ENCODE results near the gene FZD4. TPM values are rescaled to one million over a fixed set of nuclear protein-coding genes. Genes with fewer than 3 reads are reported as not detected.

FZD4 gene
- total RNA-seq, 1 donor from 2014 or later = not detected

- ChIA-PET CTCF (interaction anchor here (0.9 to 1.3 kb wide), 2 partner anchors 10 to 485 kb away, joined by 3 to 6 read pairs; no protein-coding TSS in a partner anchor), POLR2A (no interaction called here)
- H3K36me3 Mint-ChIP-seq (ENCODE audit: low read depth) = no peaks in the 10 kb centered on the region
- no peaks in the 10 kb centered on the region for H3K27me3 Mint-ChIP-seq
- DNase-seq (no peak), ATAC-seq (ENCODE audit: low read depth) (no peak)
- H3K4me1 Mint-ChIP-seq = no peaks in the 10 kb centered on the region
- no peaks in the 10 kb centered on the region for H3K9me3 Mint-ChIP-seq
- no peak overlapping the region for H3K27ac Mint-ChIP-seq
- no peak for TF ChIP-seq CTCF (IDR thresholded peaks at IDR 0.05)
- intact Hi-C loops (cut with micrococcal nuclease) = loop anchor here (10.0 kb wide), 1 partner anchor 1610 kb away; no protein-coding TSS in a partner anchor
- no peak overlapping the region for H3K4me3 Mint-ChIP-seq
Observed at GRCh38 chr11:86934926-86935579, 20.1 kb downstream of the FZD4 start.

- H3K27ac Mint-ChIP-seq = no peak overlapping the region
- H3K36me3 Mint-ChIP-seq (ENCODE audit: low read depth) = no peaks in the 10 kb centered on the region
- intact Hi-C loops (cut with micrococcal nuclease) = loop anchor here (10.0 kb wide), 1 partner anchor 1610 kb away; no protein-coding TSS in a partner anchor
- no peak for DNase-seq
- no peak for TF ChIP-seq CTCF (IDR thresholded peaks at IDR 0.05)
- no peaks in the 10 kb centered on the region for H3K9me3 Mint-ChIP-seq
- ChIA-PET CTCF (interaction anchor here (0.9 to 1.3 kb wide), 2 partner anchors 9 to 485 kb away, joined by 3 to 6 read pairs; no protein-coding TSS in a partner anchor), POLR2A (no interaction called here)
- ATAC-seq (ENCODE audit: low read depth) = no peak
- no peak overlapping the region for H3K4me3 Mint-ChIP-seq
- no peaks in the 10 kb centered on the region for H3K4me1 Mint-ChIP-seq
- no peaks in the 10 kb centered on the region for H3K27me3 Mint-ChIP-seq
Observed at GRCh38 chr11:86934582-86934900, 20.7 kb downstream of the FZD4 start.

GRCh38 chr11:86933891-86934581, 21.2 kb downstream of the FZD4 start:
- POLR2A ChIA-PET = no interaction called here
- no peak for TF ChIP-seq CTCF (IDR thresholded peaks at IDR 0.05)
- CTCF ChIA-PET = interaction anchor here (1.3 kb wide), 1 partner anchor 9 kb away, joined by 6 read pairs; no protein-coding TSS in a partner anchor
- H3K4me3 Mint-ChIP-seq = no peak overlapping the region
- no peak for ATAC-seq (ENCODE audit: low read depth)
- no peak overlapping the region for H3K27ac Mint-ChIP-seq
- intact Hi-C loops (cut with micrococcal nuclease) = loop anchor here (10.0 kb wide), 1 partner anchor 1611 kb away; no protein-coding TSS in a partner anchor
- no peaks in the 10 kb centered on the region for H3K36me3 Mint-ChIP-seq (ENCODE audit: low read depth)
- no peaks in the 10 kb centered on the region for H3K9me3 Mint-ChIP-seq
- no peaks in the 10 kb centered on the region for H3K4me1 Mint-ChIP-seq
- no peaks in the 10 kb centered on the region for H3K27me3 Mint-ChIP-seq
- DNase-seq = no peak

- ChIA-PET CTCF (no interaction called here), POLR2A (no interaction called here)
- no peaks in the 10 kb centered on the region for H3K9me3 Mint-ChIP-seq
- ATAC-seq (ENCODE audit: low read depth) = no peak
- no peak for TF ChIP-seq CTCF (IDR thresholded peaks at IDR 0.05)
- no peak overlapping the region for H3K4me3 Mint-ChIP-seq
- intact Hi-C loops (cut with micrococcal nuclease) = loop anchor here (10.0 kb wide), 1 partner anchor 1612 kb away; no protein-coding TSS in a partner anchor
- H3K27me3 Mint-ChIP-seq = no peaks in the 10 kb centered on the region
- no peak for DNase-seq
- no peaks in the 10 kb centered on the region for H3K36me3 Mint-ChIP-seq (ENCODE audit: low read depth)
- H3K27ac Mint-ChIP-seq = no peak overlapping the region
- H3K4me1 Mint-ChIP-seq = no peaks in the 10 kb centered on the region
Observed at GRCh38 chr11:86932924-86933875, 22.0 kb downstream of the FZD4 start.
